Kidney epithelial cell (primary cell): ENCODE measurements around the gene LMNTD1. TPM values are rescaled to one million over a fixed set of nuclear protein-coding genes. Genes with fewer than 3 reads are reported as not detected.
"Not testable (repeated sequence)": the region's sequence is repeated elsewhere in the genome, so short reads cannot be mapped to it uniquely, and the experiment has no call there.

Source experiments
- DNase-seq: peaks from one replicate; pipeline ENCODE4 v3.0.0-alpha.2; 2010; ENCODE audit warnings: low read depth
- H3K27me3 ChIP-seq: 2 replicates; pipeline ENCODE4 v1.6.0; 2011; ENCODE audit warnings: low read length; ENCODE audit not compliant: control insufficient read depth, insufficient read depth
- H3K36me3 ChIP-seq: 2 replicates; pipeline ENCODE4 v1.5.1; 2011; ENCODE audit warnings: low read length; ENCODE audit not compliant: control insufficient read depth, insufficient read depth
- H3K4me3 ChIP-seq: 2 replicates; pipeline ENCODE4 v1.5.1; 2011; ENCODE audit warnings: low read depth, mild to moderate bottlenecking, control low read depth, low read length
- total RNA-seq: library from RNA; depleted of rRNA; stranded (reverse); fragments of >200 nt; gene quantifications from 2 replicates; pipeline ENCODE4 v1.2.3, GENCODE V29; 2015
- TF ChIP-seq, protein P1 (sequence below): IDR thresholded peaks from 2 replicates; pipeline ENCODE4 v1.5.1; 2011; ENCODE audit warnings: mild to moderate bottlenecking, moderate library complexity, low read length, control low read depth, inconsistent platforms; ENCODE audit not compliant: insufficient read depth, poor library complexity, severe bottlenecking

LMNTD1 gene
- total RNA-seq, 1 donor from 2014 or later = 0.08 TPM

- TF ChIP-seq, protein P1, sequence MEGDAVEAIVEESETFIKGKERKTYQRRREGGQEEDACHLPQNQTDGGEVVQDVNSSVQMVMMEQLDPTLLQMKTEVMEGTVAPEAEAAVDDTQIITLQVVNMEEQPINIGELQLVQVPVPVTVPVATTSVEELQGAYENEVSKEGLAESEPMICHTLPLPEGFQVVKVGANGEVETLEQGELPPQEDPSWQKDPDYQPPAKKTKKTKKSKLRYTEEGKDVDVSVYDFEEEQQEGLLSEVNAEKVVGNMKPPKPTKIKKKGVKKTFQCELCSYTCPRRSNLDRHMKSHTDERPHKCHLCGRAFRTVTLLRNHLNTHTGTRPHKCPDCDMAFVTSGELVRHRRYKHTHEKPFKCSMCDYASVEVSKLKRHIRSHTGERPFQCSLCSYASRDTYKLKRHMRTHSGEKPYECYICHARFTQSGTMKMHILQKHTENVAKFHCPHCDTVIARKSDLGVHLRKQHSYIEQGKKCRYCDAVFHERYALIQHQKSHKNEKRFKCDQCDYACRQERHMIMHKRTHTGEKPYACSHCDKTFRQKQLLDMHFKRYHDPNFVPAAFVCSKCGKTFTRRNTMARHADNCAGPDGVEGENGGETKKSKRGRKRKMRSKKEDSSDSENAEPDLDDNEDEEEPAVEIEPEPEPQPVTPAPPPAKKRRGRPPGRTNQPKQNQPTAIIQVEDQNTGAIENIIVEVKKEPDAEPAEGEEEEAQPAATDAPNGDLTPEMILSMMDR = no peak
- no peak overlapping the region for H3K4me3 ChIP-seq
- DNase-seq = peak; percentile 91
- H3K27me3 ChIP-seq = no peaks in the 10 kb centered on the region
- no peaks in the 10 kb centered on the region for H3K36me3 ChIP-seq
These were observed 57.6 kb downstream of the LMNTD1 start for GRCh38 chr12:25495331-25496097.

DNA sequence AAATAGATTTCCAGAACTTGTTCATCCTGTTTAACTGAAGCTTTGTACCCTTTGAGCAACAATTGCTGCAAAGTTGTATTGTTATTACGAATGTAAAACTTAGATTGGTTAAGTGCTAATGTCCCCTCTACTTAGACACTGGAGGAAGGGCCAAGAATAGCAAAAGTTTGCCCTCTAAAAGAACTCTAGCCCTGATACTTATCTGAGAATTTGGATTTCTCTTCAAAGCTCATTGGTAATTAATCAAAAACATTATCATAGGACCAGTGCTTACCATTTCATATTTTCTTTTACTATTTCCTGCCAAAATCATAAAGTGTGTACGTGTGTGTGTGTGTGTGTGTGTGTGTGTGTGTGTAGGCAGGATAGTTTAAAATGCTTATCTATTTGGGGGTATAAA is 58.2 kb downstream of the LMNTD1 start:
- Histone ChIP-seq H3K4me3 (no peak overlapping the region), H3K27me3 (no peaks in the 10 kb centered on the region), H3K36me3 (no peaks in the 10 kb centered on the region)
- DNase-seq = no peak
- TF ChIP-seq, protein P1 = no peak

DNA sequence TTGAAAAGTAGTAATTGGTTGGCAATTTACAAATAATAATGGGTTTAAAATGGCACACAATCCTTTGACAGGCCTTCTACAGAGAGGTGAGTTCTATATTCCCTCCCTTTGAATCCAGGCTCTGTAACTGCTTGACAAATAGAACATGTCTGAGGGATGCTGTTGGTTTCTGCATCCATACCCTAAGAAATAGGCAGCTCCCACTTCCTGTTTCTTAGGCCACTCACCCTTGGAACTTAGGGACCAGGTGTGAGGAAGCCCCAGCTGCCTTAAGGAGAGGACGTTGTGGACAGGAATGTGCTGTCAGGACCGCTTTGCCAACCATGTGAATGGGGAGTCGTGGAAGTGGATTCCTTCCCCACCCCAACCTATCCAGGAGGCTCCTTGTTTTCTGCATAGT is 59.4 kb downstream of the LMNTD1 start:
- H3K4me3 ChIP-seq = no peak overlapping the region
- no peak for DNase-seq
- TF ChIP-seq, protein P1 = no peak
- no peaks in the 10 kb centered on the region for H3K36me3 ChIP-seq
- no peaks in the 10 kb centered on the region for H3K27me3 ChIP-seq

DNA sequence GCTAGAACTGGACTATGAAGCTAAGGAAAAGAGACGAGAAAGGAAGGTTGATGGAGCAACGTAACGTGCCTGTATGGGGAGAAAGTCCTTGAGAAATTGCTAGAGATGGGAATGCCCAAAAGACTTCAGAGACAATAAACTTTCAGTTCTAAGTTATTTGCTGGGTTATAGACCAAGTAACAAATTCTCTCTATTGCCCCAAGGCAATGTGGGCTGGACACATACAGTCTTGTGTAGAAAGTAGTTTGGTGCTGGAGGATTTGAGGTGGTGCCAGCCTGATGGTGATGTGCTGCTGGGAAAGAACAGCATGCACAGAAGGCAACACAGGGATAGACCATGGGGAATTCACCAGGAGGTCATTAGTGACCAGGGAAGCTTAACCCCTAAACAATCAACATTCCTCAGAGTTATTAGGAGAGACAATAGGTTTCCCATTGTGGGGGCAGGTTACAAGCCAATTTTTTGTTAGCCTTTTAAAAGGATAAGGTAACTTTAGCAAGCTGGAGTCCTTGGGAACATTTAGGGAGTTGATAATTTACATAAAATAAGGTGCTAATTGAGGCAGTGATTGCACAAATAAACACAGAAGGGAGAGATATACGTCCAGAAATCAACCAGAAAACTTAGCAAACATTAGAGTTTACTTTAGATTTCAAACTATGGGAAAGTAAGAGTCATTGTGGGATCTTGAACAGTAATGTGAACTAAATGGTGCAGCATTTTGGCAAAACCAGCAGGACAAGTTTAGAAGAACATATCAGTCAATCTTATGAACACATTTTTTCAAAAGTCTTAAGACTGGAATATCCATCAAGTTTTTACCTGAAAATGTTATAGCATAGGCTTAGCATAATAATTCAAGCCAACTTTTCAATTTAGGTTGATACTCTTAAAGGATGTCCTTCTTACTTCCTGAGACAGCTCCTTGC is 61.4 kb downstream of the LMNTD1 start:
- no peaks in the 10 kb centered on the region for H3K36me3 ChIP-seq
- DNase-seq = no peak
- H3K27me3 ChIP-seq = no peaks in the 10 kb centered on the region
- no peak overlapping the region for H3K4me3 ChIP-seq
- TF ChIP-seq, protein P1 = no peak

GRCh38 chr12:25488956-25489870 is 63.9 kb downstream of the LMNTD1 start:
- not testable (repeated sequence) for H3K4me3 ChIP-seq, H3K27me3 ChIP-seq, DNase-seq, H3K36me3 ChIP-seq
